Keratinocyte (primary cell): ENCODE measurements around the gene ASB17. TPM values are rescaled to one million over a fixed set of nuclear protein-coding genes. Genes with fewer than 3 reads are reported as not detected.

Experiments
- DNase-seq: peaks from one replicate; pipeline ENCODE4 v3.0.0-alpha.2; 2011; ENCODE audit warnings: low read depth, missing footprints, low spot score
- FAIRE-seq: peaks from 2 replicates; lab custom pipeline; 2011; peaks lifted over from hg19 to GRCh38; lab: Jason Lieb, UNC
- H2AFZ ChIP-seq: 2 replicates; pipeline ENCODE4 v1.6.0; 2012; ENCODE audit warnings: low read length, control low read depth, inconsistent platforms; ENCODE audit not compliant: control insufficient read depth
- H3K27ac ChIP-seq: 2 replicates; pipeline ENCODE4 v1.5.1; 2011; ENCODE audit warnings: low read length; ENCODE audit not compliant: control insufficient read depth, insufficient read depth
- H3K27me3 ChIP-seq: 3 replicates; pipeline ENCODE4 v1.6.0; 2011; ENCODE audit warnings: low read length; ENCODE audit not compliant: control insufficient read depth, insufficient read depth; ENCODE audit errors: extremely low read depth
- H3K36me3 ChIP-seq, 2 experiments: 2 replicates in 1 of 2; 3 replicates in 1 of 2; pipeline ENCODE4 v1.5.1; 2011; ENCODE audit warnings: low read length in 2 of 2, mild to moderate bottlenecking in 1 of 2; ENCODE audit not compliant: control insufficient read depth in 2 of 2, insufficient read depth in 2 of 2; ENCODE audit errors: extremely low read depth in 1 of 2
- H3K4me1 ChIP-seq: 3 replicates; pipeline ENCODE4 v1.5.1; 2011; ENCODE audit warnings: low read length; ENCODE audit not compliant: control insufficient read depth, insufficient read depth; ENCODE audit errors: extremely low read depth
- H3K4me2 ChIP-seq: 3 replicates; pipeline ENCODE4 v1.6.0; 2011; ENCODE audit warnings: low read depth, low read length; ENCODE audit not compliant: control insufficient read depth, insufficient read depth; ENCODE audit errors: extremely low read depth
- H3K4me3 ChIP-seq, 3 experiments: fragments of 200-600 bp in 1 of 3; sonication (generic) in 1 of 3; 2 replicates in 2 of 3; 3 replicates in 1 of 3; pipeline ENCODE4 v1.5.1; 2011 to 2016; ENCODE audit warnings: low read length in 3 of 3, mild to moderate bottlenecking in 3 of 3, control low read depth in 2 of 3, inconsistent platforms in 1 of 3, low read depth in 1 of 3, mixed read lengths in 1 of 3, mixed run types in 1 of 3, moderate library complexity in 1 of 3; ENCODE audit not compliant: control insufficient read depth in 2 of 3, insufficient read depth in 2 of 3; ENCODE audit errors: extremely low read depth in 1 of 3
- H3K79me2 ChIP-seq: 2 replicates; pipeline ENCODE4 v1.6.0; 2012; ENCODE audit warnings: low read length; ENCODE audit not compliant: control insufficient read depth, insufficient read depth
- H3K9ac ChIP-seq: 3 replicates; pipeline ENCODE4 v1.6.0; 2011; ENCODE audit warnings: low read length; ENCODE audit not compliant: control insufficient read depth, insufficient read depth; ENCODE audit errors: extremely low read depth
- H3K9me1 ChIP-seq: 3 replicates; pipeline ENCODE4 v1.6.0; 2011; ENCODE audit warnings: low read length; ENCODE audit not compliant: control insufficient read depth, insufficient read depth; ENCODE audit errors: extremely low read depth
- H3K9me3 ChIP-seq: 2 replicates; pipeline ENCODE4 v1.5.1; 2012; ENCODE audit warnings: low read depth, low read length; ENCODE audit not compliant: control insufficient read depth
- H4K20me1 ChIP-seq: 3 replicates; pipeline ENCODE4 v1.6.0; 2011; ENCODE audit warnings: low read length; ENCODE audit not compliant: control insufficient read depth, insufficient read depth; ENCODE audit errors: extremely low read depth
- EZH2 ChIP-seq: IDR thresholded peaks from one replicate; pipeline ENCODE4 v1.6.1; 2012; ENCODE audit warnings: inconsistent platforms, mild to moderate bottlenecking, low read length, moderate library complexity
- dilution Hi-C: fragments of 300-500 bp; cut with MboI; formaldehyde crosslinking; loops from one replicate; pipeline ENCODE4 v1.7.0; 2020; ENCODE audit warnings: low sequenced_read_pairs; ENCODE audit not compliant: extremely low pct_ligation_motif_present
- polyA plus RNA-seq, 5 experiments: library from polyadenylated mRNA; depleted of rRNA in 3 of 5; stranded (reverse) in 3 of 5; stranded (forward) in 1 of 5; unstranded in 1 of 5; fragments of >200 nt; gene quantifications; 1 replicate in 1 of 5; 2 replicates in 3 of 5; 3 replicates in 1 of 5; pipeline versions ENCODE4 v1.2.1 to v1.2.3, GENCODE V29; 2011 to 2012; ENCODE audit warnings: missing spikeins in 2 of 5, low read depth in 1 of 5, low replicate concordance in 1 of 5
- TF ChIP-seq, protein P1 (sequence below), 3 experiments: IDR thresholded peaks in 1 of 3; conservative IDR thresholded peaks in 1 of 3; optimal IDR thresholded peaks in 1 of 3; 2 replicates in 2 of 3; 3 replicates in 1 of 3; pipeline versions ENCODE3 to v1.5.1; 2011; ENCODE audit warnings: low read length in 3 of 3, mild to moderate bottlenecking in 3 of 3, moderate library complexity in 2 of 3, control low read depth in 1 of 3, inconsistent platforms in 1 of 3; ENCODE audit not compliant: insufficient read depth in 2 of 3; ENCODE audit errors: extremely low read depth in 1 of 3

The ASB17 gene
- polyA plus RNA-seq, 1 donor (not counting 4 experiments of a cell fraction or from before 2014, with no cell fraction given), result not detected

DNA sequence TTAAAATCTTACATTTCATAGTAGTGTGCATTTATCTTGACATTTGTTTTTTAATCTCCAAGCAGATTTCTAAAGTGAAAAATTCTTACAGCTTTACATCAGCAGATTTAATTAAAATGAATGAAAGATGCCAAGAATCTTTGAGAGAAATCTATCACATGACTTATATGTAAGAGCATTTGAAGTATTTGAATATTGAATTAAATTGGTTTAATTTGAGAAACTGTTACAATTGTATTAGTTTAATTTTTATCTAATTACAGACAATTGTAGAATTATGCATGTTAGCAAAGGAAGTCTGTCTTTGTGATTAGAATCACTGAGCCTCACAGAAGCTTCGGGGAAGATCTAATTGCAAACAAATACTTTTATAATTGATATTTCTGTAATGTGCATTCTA is 52.2 kb downstream of the ASB17 start:
- no peak for FAIRE-seq
- Histone ChIP-seq H3K4me3 (no peak overlapping the region), H3K9me1 (no peaks in the 10 kb centered on the region), H4K20me1 (no peaks in the 10 kb centered on the region), H3K36me3 (no peaks in the 10 kb centered on the region), H3K27ac (no peak overlapping the region), H3K79me2 (no peaks in the 10 kb centered on the region), H3K4me2 (no peak overlapping the region), H3K27me3 (no peaks in the 10 kb centered on the region), H3K9me3 (no peaks in the 10 kb centered on the region), H3K4me1 (no peaks in the 10 kb centered on the region), H2AFZ (no peak overlapping the region), H3K9ac (no peak overlapping the region)
- dilution Hi-C loops, result no loop called here
- no peak for DNase-seq
- TF ChIP-seq, protein P1, sequence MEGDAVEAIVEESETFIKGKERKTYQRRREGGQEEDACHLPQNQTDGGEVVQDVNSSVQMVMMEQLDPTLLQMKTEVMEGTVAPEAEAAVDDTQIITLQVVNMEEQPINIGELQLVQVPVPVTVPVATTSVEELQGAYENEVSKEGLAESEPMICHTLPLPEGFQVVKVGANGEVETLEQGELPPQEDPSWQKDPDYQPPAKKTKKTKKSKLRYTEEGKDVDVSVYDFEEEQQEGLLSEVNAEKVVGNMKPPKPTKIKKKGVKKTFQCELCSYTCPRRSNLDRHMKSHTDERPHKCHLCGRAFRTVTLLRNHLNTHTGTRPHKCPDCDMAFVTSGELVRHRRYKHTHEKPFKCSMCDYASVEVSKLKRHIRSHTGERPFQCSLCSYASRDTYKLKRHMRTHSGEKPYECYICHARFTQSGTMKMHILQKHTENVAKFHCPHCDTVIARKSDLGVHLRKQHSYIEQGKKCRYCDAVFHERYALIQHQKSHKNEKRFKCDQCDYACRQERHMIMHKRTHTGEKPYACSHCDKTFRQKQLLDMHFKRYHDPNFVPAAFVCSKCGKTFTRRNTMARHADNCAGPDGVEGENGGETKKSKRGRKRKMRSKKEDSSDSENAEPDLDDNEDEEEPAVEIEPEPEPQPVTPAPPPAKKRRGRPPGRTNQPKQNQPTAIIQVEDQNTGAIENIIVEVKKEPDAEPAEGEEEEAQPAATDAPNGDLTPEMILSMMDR (optimal IDR thresholded peaks at IDR 0.05 in 1 of 3, IDR thresholded peaks at IDR 0.05 in 1 of 3, conservative IDR thresholded peaks at IDR 0.05 in 1 of 3; ENCODE audit: extremely low read depth in 1 of 3, insufficient read depth in 2 of 3, low read length in 3 of 3), result no peak
- no peak for TF ChIP-seq EZH2

DNA sequence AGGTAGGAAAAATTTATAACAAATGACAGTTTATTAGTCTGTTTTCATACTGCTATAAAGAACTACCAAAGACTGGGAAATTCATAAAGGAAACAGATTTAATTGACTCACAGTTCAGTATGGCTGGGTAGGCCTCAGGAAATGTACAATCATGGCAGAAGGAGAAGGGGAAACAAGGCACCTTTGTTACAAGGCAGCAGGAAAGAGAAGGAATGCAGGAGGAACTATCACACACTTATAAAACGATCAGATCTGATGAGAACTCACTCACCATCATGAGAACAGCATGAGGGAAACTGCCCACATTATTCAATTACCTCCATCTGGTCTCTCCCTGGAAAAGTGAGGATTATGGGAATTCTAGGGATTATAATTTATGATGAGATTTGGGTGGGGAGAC is 61.3 kb downstream of the ASB17 start:
- Histone ChIP-seq H3K4me1 (no peaks in the 10 kb centered on the region), H2AFZ (no peak overlapping the region), H3K36me3 (no peaks in the 10 kb centered on the region), H3K27me3 (no peaks in the 10 kb centered on the region), H3K4me3 (no peak overlapping the region), H4K20me1 (no peaks in the 10 kb centered on the region), H3K9me3 (no peaks in the 10 kb centered on the region), H3K79me2 (no peaks in the 10 kb centered on the region), H3K9me1 (no peaks in the 10 kb centered on the region), H3K4me2 (no peak overlapping the region), H3K9ac (no peak overlapping the region), H3K27ac (no peak overlapping the region)
- DNase-seq, result no peak
- dilution Hi-C loops, result no loop called here
- TF ChIP-seq, protein P1 (optimal IDR thresholded peaks at IDR 0.05 in 1 of 3, IDR thresholded peaks at IDR 0.05 in 1 of 3, conservative IDR thresholded peaks at IDR 0.05 in 1 of 3; ENCODE audit: extremely low read depth in 1 of 3, insufficient read depth in 2 of 3, low read length in 3 of 3), result no peak
- no peak for TF ChIP-seq EZH2
- FAIRE-seq, result no peak

Other genes with a start within 250 kb of the ASB17 start
- 26.8 to 52.2 TPM (median 29.3 TPM) in 3 replicates for gene ACADM, start 207.7 kb downstream of the ASB17 start, polyA plus RNA-seq
- gene RABGGTB, start 146.1 kb downstream of the ASB17 start, polyA plus RNA-seq, result 72.1 to 243 TPM (median 119 TPM) in 3 replicates
- gene MSH4, start 135.5 kb downstream of the ASB17 start, polyA plus RNA-seq, result 0.05 to 0.13 TPM (median 0.10 TPM) in 3 replicates
- 0.08 to 0.09 TPM in 2 of 3 replicates, not detected in the other for gene ST6GALNAC3, start 142.3 kb upstream of the ASB17 start, polyA plus RNA-seq